Adrenal gland (tissue), 5 donors: Measurements from ENCODE around the gene RPTOR.

Experiments
- CTCF ChIP-seq, 6 experiments: fragments of 450-650 bp in 4 of 6; fragments of 200-600 bp in 2 of 6; sonication (generic) in 1 of 6; IDR thresholded peaks; 1 replicate in 5 of 6; 2 replicates in 1 of 6; pipeline versions ENCODE4 v1.5.1 to v1.8.0; 2016 to 2021; ENCODE audit warnings: antibody characterized with exemption in 6 of 6, mild to moderate bottlenecking in 2 of 6, moderate library complexity in 1 of 6
- POLR2A ChIP-seq, 2 donors: fragments of 450-650 bp; IDR thresholded peaks; one replicate each; pipeline ENCODE4 v1.6.1; 2017; ENCODE audit warnings: antibody characterized with exemption in 2 of 2, mild to moderate bottlenecking in 2 of 2, moderate library complexity in 1 of 2
- donor health status: DM: no; HTN: no; CAD: no.

GRCh38 chr17:80890196-80890920 lies 345.7 kb downstream of the RPTOR start:
- TF ChIP-seq POLR2A (IDR thresholded peaks at IDR 0.05) (no peak), CTCF (IDR thresholded peaks at IDR 0.05) (no peak)
